ENCODE data around the gene AMPD2. TPM values are rescaled to one million over a fixed set of nuclear protein-coding genes. Genes with fewer than 3 reads are reported as not detected.

The AMPD2 gene
- total RNA-seq, 1 experiment from 2014 or later: 69.9 TPM

DNA sequence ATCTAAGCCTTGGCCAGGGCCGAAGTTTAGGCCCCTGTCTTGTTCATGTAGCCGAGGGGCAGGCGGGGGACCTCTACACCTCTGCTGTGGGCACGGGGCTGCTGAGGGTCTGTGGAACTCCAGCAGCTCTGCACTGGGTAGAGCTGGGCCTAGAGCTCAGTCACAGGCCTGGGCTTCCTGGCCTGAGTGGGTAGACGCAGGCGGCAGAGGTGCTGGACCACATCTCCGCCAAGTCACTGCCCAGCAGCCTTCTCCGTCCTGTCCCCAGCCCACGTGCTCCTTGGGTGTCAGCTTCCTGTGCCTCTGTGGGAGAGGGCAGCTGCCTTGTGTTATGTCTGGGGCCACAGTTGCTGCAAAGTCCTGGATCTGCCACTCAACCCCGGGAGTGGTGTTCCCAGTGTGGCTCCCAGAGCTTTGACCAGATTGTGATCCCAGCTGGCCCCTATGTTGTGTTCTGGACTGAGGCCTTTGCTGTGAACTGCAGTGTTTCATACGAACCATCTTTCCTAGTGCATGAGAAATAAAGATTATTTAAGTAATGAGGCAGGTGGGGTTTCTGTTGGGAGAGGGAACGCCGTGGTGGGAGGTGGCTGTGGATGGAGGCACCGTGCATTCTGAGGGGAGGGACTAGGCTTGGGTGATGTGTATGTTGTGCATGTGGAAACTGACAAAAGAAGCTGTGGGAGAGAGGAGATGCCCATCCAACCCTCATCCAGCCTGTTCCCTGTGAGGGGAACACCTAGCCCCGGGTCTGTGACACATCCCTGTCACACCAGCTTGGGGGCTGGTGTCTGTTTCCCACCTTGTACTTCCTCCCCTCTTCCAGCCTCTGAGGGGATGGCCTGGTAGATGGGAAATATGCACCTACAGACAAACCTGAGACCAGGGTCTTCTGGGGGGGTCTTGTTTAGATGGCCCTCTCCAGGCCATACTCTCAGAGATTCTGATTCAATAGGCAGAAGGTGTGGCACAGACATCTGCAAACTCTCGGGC is 12.2 kb downstream of the AMPD2 start:
- RAD21 ChIA-PET (ENCODE audit: low non-redundant PET in 1 of 2, low total read pairs in 2 of 2, uncharacterized antibody in 2 of 2, unreplicated experiment in 2 of 2): interaction anchor here in 1 of 2 experiments (0.9 kb wide), 1 partner anchor 8 kb away, joined by 4 read pairs; no protein-coding TSS in a partner anchor

More for the DNA sequence above, 12.2 kb downstream of the AMPD2 start:
- no peak overlapping the region for H3K27ac ChIP-seq (ENCODE audit: low read depth, low read length)
- BruUV-seq (replicated peaks): no TSS peak
- H3K79me2 ChIP-seq (ENCODE audit: insufficient read depth, low read length): no peaks in the 10 kb centered on the region
- H3K9ac ChIP-seq (ENCODE audit: low read length): no peak overlapping the region
- no peaks in the 10 kb centered on the region for H4K20me1 ChIP-seq (ENCODE audit: insufficient read depth)
- no peak overlapping the region for H3K4me3 ChIP-seq (replicated peaks in 1 of 2; ENCODE audit: low read depth in 1 of 2, low read length in 2 of 2)
- TF ChIP-seq ZFX (IDR thresholded peaks at IDR 0.05) (no peak), TCF7L2 (IDR thresholded peaks at IDR 0.05; ENCODE audit: borderline replicate concordance, extremely low read depth, insufficient read depth, insufficient read length) (no peak), ZNF274 (IDR thresholded peaks at IDR 0.05; ENCODE audit: low read depth, low read length) (no peak), JUND (IDR thresholded peaks at IDR 0.05) (no peak), POLR2AphosphoS5 (IDR thresholded peaks at IDR 0.05; ENCODE audit: low read depth, low read length) (no peak), CBX3 (IDR thresholded peaks at IDR 0.05; ENCODE audit: low read depth) (no peak), EZH2phosphoT487 (IDR thresholded peaks at IDR 0.05; ENCODE audit: borderline replicate concordance) (no peak)
- TF ChIP-seq, protein P1, sequence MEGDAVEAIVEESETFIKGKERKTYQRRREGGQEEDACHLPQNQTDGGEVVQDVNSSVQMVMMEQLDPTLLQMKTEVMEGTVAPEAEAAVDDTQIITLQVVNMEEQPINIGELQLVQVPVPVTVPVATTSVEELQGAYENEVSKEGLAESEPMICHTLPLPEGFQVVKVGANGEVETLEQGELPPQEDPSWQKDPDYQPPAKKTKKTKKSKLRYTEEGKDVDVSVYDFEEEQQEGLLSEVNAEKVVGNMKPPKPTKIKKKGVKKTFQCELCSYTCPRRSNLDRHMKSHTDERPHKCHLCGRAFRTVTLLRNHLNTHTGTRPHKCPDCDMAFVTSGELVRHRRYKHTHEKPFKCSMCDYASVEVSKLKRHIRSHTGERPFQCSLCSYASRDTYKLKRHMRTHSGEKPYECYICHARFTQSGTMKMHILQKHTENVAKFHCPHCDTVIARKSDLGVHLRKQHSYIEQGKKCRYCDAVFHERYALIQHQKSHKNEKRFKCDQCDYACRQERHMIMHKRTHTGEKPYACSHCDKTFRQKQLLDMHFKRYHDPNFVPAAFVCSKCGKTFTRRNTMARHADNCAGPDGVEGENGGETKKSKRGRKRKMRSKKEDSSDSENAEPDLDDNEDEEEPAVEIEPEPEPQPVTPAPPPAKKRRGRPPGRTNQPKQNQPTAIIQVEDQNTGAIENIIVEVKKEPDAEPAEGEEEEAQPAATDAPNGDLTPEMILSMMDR (IDR thresholded peaks at IDR 0.05 in 2 of 3, conservative IDR thresholded peaks at IDR 0.05 in 1 of 3; ENCODE audit: borderline replicate concordance in 1 of 3, insufficient read depth in 1 of 3, low read depth in 2 of 3, low read length in 2 of 3): no peak
- TF ChIP-seq, protein P2, sequence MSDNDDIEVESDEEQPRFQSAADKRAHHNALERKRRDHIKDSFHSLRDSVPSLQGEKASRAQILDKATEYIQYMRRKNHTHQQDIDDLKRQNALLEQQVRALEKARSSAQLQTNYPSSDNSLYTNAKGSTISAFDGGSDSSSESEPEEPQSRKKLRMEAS (IDR thresholded peaks at IDR 0.05): no peak
- TF ChIP-seq, protein P3, sequence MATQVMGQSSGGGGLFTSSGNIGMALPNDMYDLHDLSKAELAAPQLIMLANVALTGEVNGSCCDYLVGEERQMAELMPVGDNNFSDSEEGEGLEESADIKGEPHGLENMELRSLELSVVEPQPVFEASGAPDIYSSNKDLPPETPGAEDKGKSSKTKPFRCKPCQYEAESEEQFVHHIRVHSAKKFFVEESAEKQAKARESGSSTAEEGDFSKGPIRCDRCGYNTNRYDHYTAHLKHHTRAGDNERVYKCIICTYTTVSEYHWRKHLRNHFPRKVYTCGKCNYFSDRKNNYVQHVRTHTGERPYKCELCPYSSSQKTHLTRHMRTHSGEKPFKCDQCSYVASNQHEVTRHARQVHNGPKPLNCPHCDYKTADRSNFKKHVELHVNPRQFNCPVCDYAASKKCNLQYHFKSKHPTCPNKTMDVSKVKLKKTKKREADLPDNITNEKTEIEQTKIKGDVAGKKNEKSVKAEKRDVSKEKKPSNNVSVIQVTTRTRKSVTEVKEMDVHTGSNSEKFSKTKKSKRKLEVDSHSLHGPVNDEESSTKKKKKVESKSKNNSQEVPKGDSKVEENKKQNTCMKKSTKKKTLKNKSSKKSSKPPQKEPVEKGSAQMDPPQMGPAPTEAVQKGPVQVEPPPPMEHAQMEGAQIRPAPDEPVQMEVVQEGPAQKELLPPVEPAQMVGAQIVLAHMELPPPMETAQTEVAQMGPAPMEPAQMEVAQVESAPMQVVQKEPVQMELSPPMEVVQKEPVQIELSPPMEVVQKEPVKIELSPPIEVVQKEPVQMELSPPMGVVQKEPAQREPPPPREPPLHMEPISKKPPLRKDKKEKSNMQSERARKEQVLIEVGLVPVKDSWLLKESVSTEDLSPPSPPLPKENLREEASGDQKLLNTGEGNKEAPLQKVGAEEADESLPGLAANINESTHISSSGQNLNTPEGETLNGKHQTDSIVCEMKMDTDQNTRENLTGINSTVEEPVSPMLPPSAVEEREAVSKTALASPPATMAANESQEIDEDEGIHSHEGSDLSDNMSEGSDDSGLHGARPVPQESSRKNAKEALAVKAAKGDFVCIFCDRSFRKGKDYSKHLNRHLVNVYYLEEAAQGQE (IDR thresholded peaks at IDR 0.05; ENCODE audit: low read depth): no peak
- H3K36me3 ChIP-seq (ENCODE audit: control insufficient read depth in 1 of 2, insufficient read depth in 2 of 2, low read length in 2 of 2): peaks cover 6 to 20% of the 10 kb centered on the region in 2 experiments; a peak in 3 of 4 replicates
- no peak for DNase-seq (ENCODE audit: low read depth, low spot score)
- H3K9me2 ChIP-seq (ENCODE audit: insufficient read depth): no peaks in the 10 kb centered on the region
- ChIA-PET CTCF (interaction anchor here (1.3 to 4.1 kb wide), 4 partner anchors 8 to 353 kb away, joined by 8 to 35 read pairs (median 18); partner anchors contain the start of genes AHCYL1 and GNAI3), POLR2A (no interaction called here)
- no peak for ATAC-seq
- no peaks in the 10 kb centered on the region for H3K9me3 ChIP-seq (ENCODE audit: control insufficient read depth in 1 of 2, insufficient read depth in 1 of 2, low read depth in 1 of 2, low read length in 2 of 2)
- H3K4me1 ChIP-seq (ENCODE audit: control insufficient read depth in 1 of 2, insufficient read depth in 2 of 2, low read length in 2 of 2): peaks cover 10 to 19% of the 10 kb centered on the region in 2 experiments
- intact Hi-C loops (cut with micrococcal nuclease): no loop called here
- no peak overlapping the region for H2AFZ ChIP-seq (ENCODE audit: low read depth, low read length, poor library complexity, severe bottlenecking)
- no peak overlapping the region for H3K4me2 ChIP-seq (ENCODE audit: low read length)
- H3K27me3 ChIP-seq (ENCODE audit: insufficient read depth, low read length): no peaks in the 10 kb centered on the region
